CD4-positive, CD25-positive, alpha-beta regulatory T cell (primary cell): ENCODE measurements around the gene C1orf198. TPM values are rescaled to one million over a fixed set of nuclear protein-coding genes. Genes with fewer than 3 reads are reported as not detected.
A peak's percentile ranks its signal among the peaks of the same experiment; 100 is the strongest.

Source experiments
- ATAC-seq, 2 donors: fragments of 150-1000 bp; cut with Tn5 transposase; one replicate each; pipeline ENCODE4 v1.10.0; 2021; ENCODE audit warnings: low read depth in 2 of 2, moderate number of reproducible peaks in 2 of 2, moderate library complexity in 1 of 2
- DNase-seq, 3 donors: peaks; one replicate each; pipeline versions ENCODE4 v3.0.0 to v3.0.0-alpha.2; 2012 to 2022; ENCODE audit warnings: mixed read lengths in 1 of 3
- H3K27ac ChIP-seq: one replicate; pipeline ENCODE4 v1.7.0; 2013; ENCODE audit warnings: mild to moderate bottlenecking, low read length; ENCODE audit not compliant: insufficient read depth, poor library complexity, severe bottlenecking
- H3K27me3 ChIP-seq: one replicate; pipeline ENCODE4 v1.7.0; 2013; ENCODE audit warnings: low read length; ENCODE audit not compliant: control insufficient read depth, insufficient read depth
- H3K36me3 ChIP-seq: one replicate; pipeline ENCODE4 v1.7.0; 2013; ENCODE audit warnings: mild to moderate bottlenecking, low read length, moderate library complexity; ENCODE audit not compliant: control insufficient read depth, insufficient read depth
- H3K4me1 ChIP-seq: 2 replicates; pipeline ENCODE4 v1.7.0; 2013; ENCODE audit warnings: mild to moderate bottlenecking, low read length; ENCODE audit not compliant: insufficient read depth, control insufficient read depth, poor library complexity, severe bottlenecking
- H3K4me3 ChIP-seq: one replicate; pipeline ENCODE4 v1.7.0; 2013; ENCODE audit warnings: low read depth, mild to moderate bottlenecking, low read length, moderate library complexity
- H3K9me3 ChIP-seq, 2 experiments: 1 replicate in 1 of 2; 2 replicates in 1 of 2; pipeline ENCODE4 v1.7.0; 2013; ENCODE audit warnings: low read length in 2 of 2, mild to moderate bottlenecking in 1 of 2, moderate library complexity in 1 of 2; ENCODE audit not compliant: control insufficient read depth in 2 of 2
- H3K27ac Mint-ChIP-seq, 3 donors: one replicate each; pipeline ENCODE4 v1.8.0; 2020 to 2022; ENCODE audit warnings: mild to moderate bottlenecking in 3 of 3, mixed read lengths in 3 of 3, moderate library complexity in 2 of 3
- H3K27me3 Mint-ChIP-seq: one replicate; pipeline ENCODE4 v1.8.0; 2022; ENCODE audit warnings: mild to moderate bottlenecking, mixed read lengths
- H3K36me3 Mint-ChIP-seq: one replicate; pipeline ENCODE4 v1.8.0; 2020; ENCODE audit warnings: mixed read lengths
- H3K4me1 Mint-ChIP-seq, 4 donors: one replicate each; pipeline ENCODE4 v1.8.0; 2020 to 2022; ENCODE audit warnings: mixed read lengths in 4 of 4, mild to moderate bottlenecking in 1 of 4
- H3K4me3 Mint-ChIP-seq, 4 donors: one replicate each; pipeline ENCODE4 v1.8.0; 2020 to 2022; ENCODE audit warnings: mild to moderate bottlenecking in 4 of 4, mixed read lengths in 4 of 4, moderate library complexity in 3 of 4
- H3K9me3 Mint-ChIP-seq, 7 donors: one replicate each; pipeline ENCODE4 v1.8.0; 2020 to 2022; ENCODE audit warnings: mixed read lengths in 7 of 7, mild to moderate bottlenecking in 3 of 7, moderate library complexity in 2 of 7
- polyA plus RNA-seq, 4 donors: library from polyadenylated mRNA; unstranded; fragments of 300-500 nt; fragmentation: Illumina TruSeq; gene quantifications; one replicate each; pipeline ENCODE4 v1.2.3, GENCODE V29; 2021
- total RNA-seq: library from RNA; stranded (reverse); gene quantifications from one replicate; pipeline ENCODE4 v1.2.3, GENCODE V29; 2022

C1orf198 gene
- total and polyA plus RNA-seq, 5 donors from 2014 or later, result 3.1 to 5.3 (median 4.1) TPM

GRCh38 chr1:230909974-230910754 is 41.8 kb upstream of the C1orf198 start:
- Histone ChIP-seq H3K27ac (no peak overlapping the region), H3K9me3 (no peaks in the 10 kb centered on the region), H3K36me3 (peaks cover 94% of the 10 kb centered on the region), H3K4me1 (no peaks in the 10 kb centered on the region), H3K4me3 (no peak overlapping the region), H3K27me3 (no peaks in the 10 kb centered on the region)
- Mint-ChIP-seq H3K27me3 (no peaks in the 10 kb centered on the region), H3K4me1 (no peaks in the 10 kb centered on the region), H3K27ac (no peak overlapping the region), H3K36me3 (peaks cover 66% of the 10 kb centered on the region), H3K9me3 (no peaks in the 10 kb centered on the region), H3K4me3 (no peak overlapping the region)
- ATAC-seq (no peak), DNase-seq (no peak)

GRCh38 chr1:230907472-230908205 is 39.3 kb upstream of the C1orf198 start:
- Mint-ChIP-seq H3K4me3 (peak overlapping the region in 1 of 4 donors; percentile 5), H3K27ac (no peak overlapping the region), H3K36me3 (peaks cover 69% of the 10 kb centered on the region), H3K9me3 (peaks cover 0 to 1% (median 0%) of the 10 kb centered on the region in 7 donors), H3K4me1 (peaks cover 0 to 6% (median 0%) of the 10 kb centered on the region in 4 donors), H3K27me3 (no peaks in the 10 kb centered on the region)
- Histone ChIP-seq H3K4me1 (no peaks in the 10 kb centered on the region), H3K27me3 (no peaks in the 10 kb centered on the region), H3K27ac (no peak overlapping the region), H3K4me3 (no peak overlapping the region), H3K36me3 (peaks cover 87% of the 10 kb centered on the region), H3K9me3 (no peaks in the 10 kb centered on the region)
- no peak for DNase-seq
- ATAC-seq, result no peak

GRCh38 chr1:230906226-230906625 is 37.9 kb upstream of the C1orf198 start:
- Mint-ChIP-seq H3K4me3 (no peak overlapping the region), H3K27me3 (no peaks in the 10 kb centered on the region), H3K9me3 (peaks cover 0 to 1% (median 0%) of the 10 kb centered on the region in 7 donors), H3K4me1 (peaks cover 0 to 6% (median 0%) of the 10 kb centered on the region in 4 donors), H3K36me3 (peaks cover 59% of the 10 kb centered on the region), H3K27ac (no peak overlapping the region)
- Histone ChIP-seq H3K36me3 (peaks cover 78% of the 10 kb centered on the region), H3K4me1 (no peaks in the 10 kb centered on the region), H3K27ac (no peak overlapping the region), H3K4me3 (no peak overlapping the region), H3K9me3 (no peaks in the 10 kb centered on the region), H3K27me3 (no peaks in the 10 kb centered on the region)
- ATAC-seq (no peak), DNase-seq (no peak)

GRCh38 chr1:230905733-230906132 is 37.4 kb upstream of the C1orf198 start:
- H3K4me1 Mint-ChIP-seq, result peaks cover 0 to 6% (median 0%) of the 10 kb centered on the region in 4 donors
- H3K4me3 ChIP-seq, result no peak overlapping the region
- peaks cover 0 to 1% (median 0%) of the 10 kb centered on the region in 7 donors for H3K9me3 Mint-ChIP-seq
- no peak for ATAC-seq
- peaks cover 73% of the 10 kb centered on the region for H3K36me3 ChIP-seq
- no peaks in the 10 kb centered on the region for H3K27me3 Mint-ChIP-seq
- H3K27ac ChIP-seq, result no peak overlapping the region
- H3K9me3 ChIP-seq, result no peaks in the 10 kb centered on the region
- H3K27me3 ChIP-seq, result no peaks in the 10 kb centered on the region
- H3K27ac Mint-ChIP-seq, result peak overlapping the region in 2 of 3 donors; percentile 65 to 73
- H3K4me3 Mint-ChIP-seq, result no peak overlapping the region
- H3K36me3 Mint-ChIP-seq, result peaks cover 57% of the 10 kb centered on the region
- DNase-seq, result no peak
- H3K4me1 ChIP-seq, result no peaks in the 10 kb centered on the region

- Histone ChIP-seq H3K36me3 (peaks cover 40% of the 10 kb centered on the region), H3K4me3 (no peak overlapping the region), H3K4me1 (no peaks in the 10 kb centered on the region), H3K27me3 (no peaks in the 10 kb centered on the region), H3K27ac (no peak overlapping the region), H3K9me3 (no peaks in the 10 kb centered on the region)
- Mint-ChIP-seq H3K27ac (no peak overlapping the region), H3K36me3 (peaks cover 37% of the 10 kb centered on the region), H3K4me3 (no peak overlapping the region), H3K27me3 (no peaks in the 10 kb centered on the region), H3K4me1 (peaks cover 0 to 6% (median 0%) of the 10 kb centered on the region in 4 donors), H3K9me3 (peaks cover 0 to 1% (median 0%) of the 10 kb centered on the region in 7 donors)
- no peak for ATAC-seq
- DNase-seq, result no peak
Observed at GRCh38 chr1:230902349-230902923, 34.1 kb upstream of the C1orf198 start.

GRCh38 chr1:230901671-230902070 is 33.4 kb upstream of the C1orf198 start:
- H3K36me3 Mint-ChIP-seq, result peaks cover 32% of the 10 kb centered on the region
- no peak overlapping the region for H3K27ac Mint-ChIP-seq
- H3K27ac ChIP-seq, result no peak overlapping the region
- peaks cover 32% of the 10 kb centered on the region for H3K36me3 ChIP-seq
- ATAC-seq (no peak), DNase-seq (no peak)
- H3K4me3 Mint-ChIP-seq, result no peak overlapping the region
- no peaks in the 10 kb centered on the region for H3K27me3 ChIP-seq
- peaks cover 0 to 6% (median 0%) of the 10 kb centered on the region in 4 donors for H3K4me1 Mint-ChIP-seq
- no peaks in the 10 kb centered on the region for H3K4me1 ChIP-seq
- H3K9me3 ChIP-seq, result no peaks in the 10 kb centered on the region
- peaks cover 0 to 1% (median 0%) of the 10 kb centered on the region in 7 donors for H3K9me3 Mint-ChIP-seq
- H3K4me3 ChIP-seq, result no peak overlapping the region
- no peaks in the 10 kb centered on the region for H3K27me3 Mint-ChIP-seq

GRCh38 chr1:230900984-230901383 is 32.7 kb upstream of the C1orf198 start:
- peak overlapping the region in 1 of 3 donors; percentile 18 for H3K27ac Mint-ChIP-seq
- H3K9me3 Mint-ChIP-seq, result peaks cover 0 to 1% (median 0%) of the 10 kb centered on the region in 7 donors
- no peak overlapping the region for H3K27ac ChIP-seq
- H3K4me1 ChIP-seq, result no peaks in the 10 kb centered on the region
- no peaks in the 10 kb centered on the region for H3K27me3 ChIP-seq
- no peak overlapping the region for H3K4me3 Mint-ChIP-seq
- H3K9me3 ChIP-seq, result no peaks in the 10 kb centered on the region
- ATAC-seq (no peak), DNase-seq (no peak)
- H3K4me1 Mint-ChIP-seq, result peaks cover 0 to 6% (median 0%) of the 10 kb centered on the region in 4 donors
- no peak overlapping the region for H3K4me3 ChIP-seq
- no peaks in the 10 kb centered on the region for H3K27me3 Mint-ChIP-seq
- H3K36me3 ChIP-seq, result peaks cover 26% of the 10 kb centered on the region
- H3K36me3 Mint-ChIP-seq, result peaks cover 25% of the 10 kb centered on the region
